H9 (cell line): ENCODE measurements around the gene OXER1. TPM values are rescaled to one million over a fixed set of nuclear protein-coding genes. Genes with fewer than 3 reads are reported as not detected.

Source experiments
- DNase-seq: peaks from one replicate; pipeline ENCODE4 v3.0.0-alpha.2; 2017
- H2AFZ ChIP-seq: one replicate; pipeline ENCODE4 v1.6.1; 2013; ENCODE audit warnings: mild to moderate bottlenecking, low read length, control low read depth, moderate library complexity
- H2AK5ac ChIP-seq: 2 replicates; pipeline ENCODE4 v1.6.1; 2013; ENCODE audit warnings: low read length, control low read depth, mixed read lengths; ENCODE audit not compliant: insufficient read length
- H2BK120ac ChIP-seq: one replicate; pipeline ENCODE4 v1.6.1; 2013; ENCODE audit warnings: low read depth, mild to moderate bottlenecking, low read length, control low read depth, inconsistent platforms; ENCODE audit not compliant: poor library complexity, severe bottlenecking
- H2BK12ac ChIP-seq: 2 replicates; pipeline ENCODE4 v1.6.1; 2013; ENCODE audit warnings: low read length, control low read depth, mixed read lengths, low read depth; ENCODE audit not compliant: insufficient read length
- H2BK15ac ChIP-seq: 2 replicates; pipeline ENCODE4 v1.6.1; 2013; ENCODE audit warnings: low read depth, low read length, control low read depth
- H2BK20ac ChIP-seq: one replicate; pipeline ENCODE4 v1.6.1; 2013; ENCODE audit warnings: low read depth, mild to moderate bottlenecking, low read length, control low read depth, inconsistent platforms; ENCODE audit not compliant: poor library complexity, severe bottlenecking
- H2BK5ac ChIP-seq: 2 replicates; pipeline ENCODE4 v1.6.1; 2013; ENCODE audit warnings: low read length, control low read depth, mixed read lengths; ENCODE audit not compliant: insufficient read length
- H3K14ac ChIP-seq: 2 replicates; pipeline ENCODE4 v1.6.1; 2013; ENCODE audit warnings: low read length, control low read depth; ENCODE audit not compliant: insufficient read depth
- H3K18ac ChIP-seq: 2 replicates; pipeline ENCODE4 v1.6.1; 2013; ENCODE audit warnings: low read depth, mild to moderate bottlenecking, mixed read lengths, low read length, control low read depth; ENCODE audit not compliant: insufficient read length
- H3K23ac ChIP-seq: 2 replicates; pipeline ENCODE4 v1.6.1; 2013; ENCODE audit warnings: low read length, control low read depth, mixed read lengths, low read depth; ENCODE audit not compliant: insufficient read length
- H3K23me2 ChIP-seq: 2 replicates; pipeline ENCODE4 v1.6.1; 2013; ENCODE audit warnings: low read depth, mild to moderate bottlenecking, mixed read lengths, low read length, control low read depth; ENCODE audit not compliant: insufficient read length, poor library complexity, severe bottlenecking
- H3K27ac ChIP-seq: 2 replicates; pipeline ENCODE4 v1.5.1; 2013; ENCODE audit warnings: low read length, control low read depth, mixed read lengths, low read depth; ENCODE audit not compliant: insufficient read length
- H3K27me3 ChIP-seq: 2 replicates; pipeline ENCODE4 v1.6.1; 2013; ENCODE audit warnings: low read length, control low read depth, inconsistent platforms; ENCODE audit not compliant: insufficient read depth
- H3K4ac ChIP-seq: 2 replicates; pipeline ENCODE4 v1.6.1; 2013; ENCODE audit warnings: low read depth, mild to moderate bottlenecking, control low read depth, inconsistent platforms, low read length, moderate library complexity
- H3K4me1 ChIP-seq: 2 replicates; pipeline ENCODE4 v1.6.1; 2013; ENCODE audit warnings: low read length, control low read depth, inconsistent platforms; ENCODE audit not compliant: insufficient read depth
- H3K4me2 ChIP-seq: 2 replicates; pipeline ENCODE4 v1.6.1; 2013; ENCODE audit warnings: low read length, control low read depth, mixed read lengths; ENCODE audit not compliant: insufficient read length, insufficient read depth
- H3K56ac ChIP-seq: 2 replicates; pipeline ENCODE4 v1.6.1; 2013; ENCODE audit warnings: low read depth, mild to moderate bottlenecking, mixed read lengths, low read length, control low read depth; ENCODE audit not compliant: insufficient read length
- H3K79me1 ChIP-seq: 2 replicates; pipeline ENCODE4 v1.6.1; 2013; ENCODE audit warnings: low read depth, mild to moderate bottlenecking, moderate library complexity, low read length, control low read depth, inconsistent platforms; ENCODE audit not compliant: insufficient read depth, poor library complexity, severe bottlenecking
- H3K79me2 ChIP-seq: 2 replicates; pipeline ENCODE4 v1.6.1; 2013; ENCODE audit warnings: low read length, control low read depth, inconsistent platforms; ENCODE audit not compliant: insufficient read depth
- H3K9ac ChIP-seq: 2 replicates; pipeline ENCODE4 v1.6.1; 2013; ENCODE audit warnings: low read length, control low read depth, mixed read lengths; ENCODE audit not compliant: insufficient read length; ENCODE audit errors: extremely low read depth
- H3K9me3 ChIP-seq: one replicate; pipeline ENCODE4 v1.6.1; 2013; ENCODE audit warnings: low read depth, low read length, inconsistent platforms; ENCODE audit not compliant: control insufficient read depth
- H3T11ph ChIP-seq: one replicate; pipeline ENCODE4 v1.6.1; 2013; ENCODE audit warnings: mild to moderate bottlenecking, low read length, control low read depth, inconsistent platforms
- H4K20me1 ChIP-seq: one replicate; pipeline ENCODE4 v1.6.1; 2013; ENCODE audit not compliant: control insufficient read depth, insufficient read length, insufficient read depth
- H4K5ac ChIP-seq: 2 replicates; pipeline ENCODE4 v1.6.1; 2013; ENCODE audit warnings: low read depth, mild to moderate bottlenecking, mixed read lengths, low read length, control low read depth; ENCODE audit not compliant: insufficient read length
- H4K8ac ChIP-seq: replicated peaks from 2 replicates; pipeline ENCODE4 v1.6.1; 2013; ENCODE audit warnings: low read length, control low read depth, mixed read lengths, low read depth; ENCODE audit not compliant: insufficient read length
- H4K91ac ChIP-seq: 2 replicates; pipeline ENCODE4 v1.6.1; 2013; ENCODE audit warnings: low read depth, mild to moderate bottlenecking, moderate library complexity, mixed read lengths, low read length, control low read depth; ENCODE audit not compliant: insufficient read length
- H3K27ac Mint-ChIP-seq, 3 experiments: 2 replicates in 2 of 3; 3 replicates in 1 of 3; pipeline ENCODE4 v1.8.0; 2020 to 2021; ENCODE audit warnings: mixed read lengths in 3 of 3, mild to moderate bottlenecking in 1 of 3, moderate library complexity in 1 of 3
- H3K27me3 Mint-ChIP-seq: 2 replicates; pipeline ENCODE4 v1.8.0; 2021; ENCODE audit warnings: low read depth, mild to moderate bottlenecking, moderate library complexity, mixed read lengths
- H3K36me3 Mint-ChIP-seq, 3 experiments: 2 replicates in 2 of 3; 3 replicates in 1 of 3; pipeline ENCODE4 v1.8.0; 2020 to 2021; ENCODE audit warnings: low read depth in 3 of 3, mixed read lengths in 3 of 3; ENCODE audit not compliant: insufficient read depth in 1 of 3
- H3K4me1 Mint-ChIP-seq, 2 experiments: 2 replicates each; pipeline ENCODE4 v1.8.0; 2020; ENCODE audit warnings: mixed read lengths in 2 of 2
- H3K4me3 Mint-ChIP-seq, 2 experiments: 2 replicates in 1 of 2; 3 replicates in 1 of 2; pipeline ENCODE4 v1.8.0; 2020 to 2021; ENCODE audit warnings: mild to moderate bottlenecking in 2 of 2, mixed read lengths in 2 of 2, moderate library complexity in 1 of 2
- H3K9me3 Mint-ChIP-seq, 2 experiments: 2 replicates in 1 of 2; 3 replicates in 1 of 2; pipeline ENCODE4 v1.8.0; 2020; ENCODE audit warnings: mild to moderate bottlenecking in 2 of 2, mixed read lengths in 2 of 2, moderate library complexity in 1 of 2
- CTCF ChIP-seq: fragments of 200-600 bp; sonication (generic); conservative IDR thresholded peaks from 3 replicates; pipeline ENCODE4 v1.8.0; 2021; ENCODE audit warnings: antibody characterized with exemption, mild to moderate bottlenecking
- WGBS: extraction: QIAGEN DNeasy Blood & Tissue Kit; methylation state at CpG from one replicate; pipeline ENCODE4 v1.1.7; 2013; ENCODE audit warnings: missing lambda C conversion rate, low lambda C conversion rate, mixed read lengths; ENCODE audit not compliant: insufficient read length; ENCODE audit errors: extremely low coverage; 5-methylcytosine and 5-hydroxymethylcytosine counted together
- total RNA-seq: library from RNA; stranded (reverse); gene quantifications from 2 replicates; pipeline ENCODE4 v1.2.1, GENCODE V29; 2021

Gene OXER1
- total RNA-seq, 1 experiment from 2014 or later = 1.6 TPM

- Histone ChIP-seq H3K14ac (no peak overlapping the region), H3K4me1 (no peaks in the 10 kb centered on the region), H2BK5ac (no peak overlapping the region), H2BK15ac (no peak overlapping the region), H3K4ac (no peak overlapping the region), H4K8ac (no peak overlapping the region), H3K18ac (no peak overlapping the region), H2BK12ac (no peak overlapping the region), H3K27me3 (peaks cover 7% of the 10 kb centered on the region; the same call in 1 of the 2 replicates), H3K79me2 (no peaks in the 10 kb centered on the region), H3K4me2 (no peak overlapping the region), H4K20me1 (no peaks in the 10 kb centered on the region), H2AFZ (no peak overlapping the region), H3K23me2 (peaks cover 13% of the 10 kb centered on the region), H3K23ac (no peak overlapping the region), H3K9ac (no peak overlapping the region), H4K91ac (no peak overlapping the region), H2AK5ac (no peak overlapping the region), H3K27ac (no peak overlapping the region), H4K5ac (no peak overlapping the region), H2BK120ac (no peak overlapping the region), H3K9me3 (no peaks in the 10 kb centered on the region), H2BK20ac (no peak overlapping the region), H3T11ph (no peak overlapping the region), H3K56ac (no peak overlapping the region), H3K79me1 (no peaks in the 10 kb centered on the region)
- no peak overlapping the region for H3K27ac Mint-ChIP-seq
- TF ChIP-seq CTCF = no peak
- H3K4me3 Mint-ChIP-seq = no peak overlapping the region
- peaks cover 27 to 54% of the 10 kb centered on the region in 2 experiments for H3K4me1 Mint-ChIP-seq
- WGBS = no CpG with 5 or more reads among the region's 2 CpGs
- peaks cover 0 to 2% (median 0%) of the 10 kb centered on the region in 3 experiments; a peak in 4 of 7 replicates for H3K36me3 Mint-ChIP-seq
- no peaks in the 10 kb centered on the region for H3K9me3 Mint-ChIP-seq
- peaks cover 37% of the 10 kb centered on the region for H3K27me3 Mint-ChIP-seq
- DNase-seq = no peak
Measured at GRCh38 chr2:42789751-42790150, 25.8 kb upstream of the OXER1 start.
